OCI-LY7 (cell line): ENCODE data around the gene NTHL1. TPM values are rescaled to one million over a fixed set of nuclear protein-coding genes. Genes with fewer than 3 reads are reported as not detected.

ENCODE experiments used
- BruUV-seq: library from RNA; stranded (reverse); fragments of 400-500 nt; replicated peaks from 2 replicates; lab custom pipeline; 2021; lab: Mats Ljungman, UMichigan
- CTCF ChIA-PET: fragments of 300-600 bp; sonication (Branson Sonifier 250); formaldehyde crosslinking; loops from one replicate; lab custom pipeline; 2022; ENCODE audit warnings: antibody characterized with exemption; ENCODE audit not compliant: unreplicated experiment; lab: Charles Lee
- POLR2A ChIA-PET: fragments of 300-600 bp; sonication (Branson Sonifier 250); formaldehyde crosslinking; loops from one replicate; lab custom pipeline; 2022; ENCODE audit warnings: antibody characterized with exemption; lab: Charles Lee
- DNase-seq: peaks from one replicate; pipeline ENCODE4 v3.0.0-alpha.2; 2015; ENCODE audit warnings: low spot score
- H2AFZ ChIP-seq: fragments of 200-600 bp; sonication (generic), shearing (Covaris generic); 2 replicates; pipeline ENCODE4 v1.6.1; 2014; ENCODE audit warnings: mild to moderate bottlenecking, antibody characterized with exemption, low read length, moderate library complexity
- H3K27ac ChIP-seq: fragments of 200-600 bp; sonication (generic); 2 replicates; pipeline ENCODE4 v1.5.1; 2014; ENCODE audit warnings: mixed run types, low read depth, mild to moderate bottlenecking, moderate library complexity, low read length, inconsistent platforms; ENCODE audit not compliant: poor library complexity, severe bottlenecking
- H3K36me3 ChIP-seq: fragments of 200-600 bp; sonication (generic); 2 replicates; pipeline ENCODE4 v1.6.1; 2014; ENCODE audit warnings: mild to moderate bottlenecking, antibody characterized with exemption, low read length, moderate library complexity, mixed read lengths; ENCODE audit not compliant: insufficient read depth
- H3K4me1 ChIP-seq: fragments of 200-600 bp; sonication (generic); 2 replicates; pipeline ENCODE4 v1.5.1; 2014; ENCODE audit warnings: mild to moderate bottlenecking, low read length; ENCODE audit not compliant: insufficient read depth, poor library complexity, severe bottlenecking
- H3K4me2 ChIP-seq: fragments of 200-600 bp; sonication (generic); 2 replicates; pipeline ENCODE4 v1.6.1; 2014; ENCODE audit warnings: mild to moderate bottlenecking, low read length
- H3K4me3 ChIP-seq: fragments of 200-600 bp; sonication (generic); 2 replicates; pipeline ENCODE4 v1.5.1; 2014; ENCODE audit warnings: mild to moderate bottlenecking, low read depth, low read length; ENCODE audit not compliant: poor library complexity, severe bottlenecking
- H3K79me2 ChIP-seq: fragments of 200-600 bp; sonication (generic); 2 replicates; pipeline ENCODE4 v1.6.1; 2016; ENCODE audit warnings: low read depth, mild to moderate bottlenecking, low read length, moderate library complexity, mixed read lengths; ENCODE audit not compliant: insufficient read depth
- H3K9me2 ChIP-seq: fragments of 200-600 bp; sonication (generic); 2 replicates; pipeline ENCODE4 v1.6.1; 2016; ENCODE audit warnings: mild to moderate bottlenecking, low read length, mixed read lengths; ENCODE audit not compliant: insufficient read depth
- H3K9me3 ChIP-seq: fragments of 200-600 bp; sonication (generic); 2 replicates; pipeline ENCODE4 v1.6.1; 2014; ENCODE audit warnings: mild to moderate bottlenecking, mixed run types, low read length, mixed read lengths
- H4K20me1 ChIP-seq: fragments of 200-600 bp; sonication (generic); 2 replicates; pipeline ENCODE4 v1.6.1; 2014; ENCODE audit warnings: mild to moderate bottlenecking, antibody characterized with exemption, low read length, moderate library complexity, mixed read lengths; ENCODE audit not compliant: insufficient read depth
- EZH2phosphoT487 ChIP-seq: fragments of 200-600 bp; sonication (generic); IDR thresholded peaks from 2 replicates; pipeline ENCODE4 v1.6.1; 2018; ENCODE audit warnings: low read depth, borderline replicate concordance, mild to moderate bottlenecking, mixed run types, antibody characterized with exemption, low read length, moderate library complexity, mixed read lengths
- intact Hi-C: fragments of 100-400 bp; cut with micrococcal nuclease; formaldehyde crosslinking; loops from one replicate; pipeline ENCODE4 v1.10.0; 2022; ENCODE audit not compliant: unreplicated experiment
- total RNA-seq, 2 experiments: library from RNA; depleted of rRNA in 1 of 2; stranded (reverse); fragments of >200 nt in 1 of 2; shearing (Covaris generic) in 1 of 2; gene quantifications; 2 replicates each; pipeline ENCODE4 v1.2.3, GENCODE V29; 2014 to 2022
- TF ChIP-seq, protein P1 (sequence below): fragments of 200-600 bp; sonication (generic); conservative IDR thresholded peaks from 2 replicates; pipeline ENCODE4 v1.5.1; 2014; ENCODE audit warnings: mild to moderate bottlenecking, antibody characterized with exemption, low read length, moderate library complexity, mixed read lengths

NTHL1 gene
- total RNA-seq, 2 experiments from 2014 or later = 51.5 to 56.2 TPM

GRCh38 chr16:2053897-2054296 is 6.3 kb upstream of the NTHL1 start:
- TF ChIP-seq, protein P1, sequence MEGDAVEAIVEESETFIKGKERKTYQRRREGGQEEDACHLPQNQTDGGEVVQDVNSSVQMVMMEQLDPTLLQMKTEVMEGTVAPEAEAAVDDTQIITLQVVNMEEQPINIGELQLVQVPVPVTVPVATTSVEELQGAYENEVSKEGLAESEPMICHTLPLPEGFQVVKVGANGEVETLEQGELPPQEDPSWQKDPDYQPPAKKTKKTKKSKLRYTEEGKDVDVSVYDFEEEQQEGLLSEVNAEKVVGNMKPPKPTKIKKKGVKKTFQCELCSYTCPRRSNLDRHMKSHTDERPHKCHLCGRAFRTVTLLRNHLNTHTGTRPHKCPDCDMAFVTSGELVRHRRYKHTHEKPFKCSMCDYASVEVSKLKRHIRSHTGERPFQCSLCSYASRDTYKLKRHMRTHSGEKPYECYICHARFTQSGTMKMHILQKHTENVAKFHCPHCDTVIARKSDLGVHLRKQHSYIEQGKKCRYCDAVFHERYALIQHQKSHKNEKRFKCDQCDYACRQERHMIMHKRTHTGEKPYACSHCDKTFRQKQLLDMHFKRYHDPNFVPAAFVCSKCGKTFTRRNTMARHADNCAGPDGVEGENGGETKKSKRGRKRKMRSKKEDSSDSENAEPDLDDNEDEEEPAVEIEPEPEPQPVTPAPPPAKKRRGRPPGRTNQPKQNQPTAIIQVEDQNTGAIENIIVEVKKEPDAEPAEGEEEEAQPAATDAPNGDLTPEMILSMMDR = no peak
- no peak for TF ChIP-seq EZH2phosphoT487
- no peak overlapping the region for H3K4me3 ChIP-seq
- no peak for DNase-seq
- no peaks in the 10 kb centered on the region for H3K9me2 ChIP-seq
- H2AFZ ChIP-seq = no peak overlapping the region
- H3K4me1 ChIP-seq = peaks cover 3% of the 10 kb centered on the region
- ChIA-PET POLR2A (no interaction called here), CTCF (no interaction called here)
- peaks cover 3% of the 10 kb centered on the region; the same call in 1 of the 2 replicates for H3K79me2 ChIP-seq
- H3K9me3 ChIP-seq = no peaks in the 10 kb centered on the region
- H3K36me3 ChIP-seq = peaks cover 49% of the 10 kb centered on the region; the same call in 1 of the 2 replicates
- intact Hi-C loops = no loop called here
- no peaks in the 10 kb centered on the region for H4K20me1 ChIP-seq
- H3K4me2 ChIP-seq = no peak overlapping the region
- no peak overlapping the region for H3K27ac ChIP-seq
- BruUV-seq = no TSS peak

DNA sequence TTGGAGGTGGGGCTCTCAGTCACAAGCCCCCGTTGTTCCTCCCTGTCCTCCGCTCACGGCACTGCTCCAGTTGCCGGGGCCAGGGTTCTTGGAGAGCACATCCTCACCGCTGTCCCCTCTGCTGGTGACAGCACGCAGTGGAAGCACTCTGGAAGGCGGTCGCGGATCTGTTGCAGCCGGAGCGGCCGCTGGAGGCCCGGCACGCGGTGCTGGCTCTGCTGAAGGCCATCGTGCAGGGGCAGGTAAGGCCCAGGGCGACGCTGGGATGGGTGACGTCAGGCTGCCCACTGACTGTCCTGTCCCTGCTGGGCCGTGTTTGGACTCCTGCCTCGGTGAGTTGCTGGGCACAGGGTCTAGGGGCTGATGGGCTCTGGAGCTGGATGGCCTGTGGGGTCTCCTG is 5.6 kb upstream of the NTHL1 start:
- Histone ChIP-seq H3K4me3 (no peak overlapping the region), H3K9me2 (no peaks in the 10 kb centered on the region), H3K9me3 (no peaks in the 10 kb centered on the region), H3K79me2 (peaks cover 10% of the 10 kb centered on the region; the same call in 1 of the 2 replicates), H4K20me1 (no peaks in the 10 kb centered on the region; the same call in 1 of the 2 replicates), H3K27ac (no peak overlapping the region), H3K4me1 (peaks cover 9% of the 10 kb centered on the region), H3K4me2 (no peak overlapping the region), H3K36me3 (peaks cover 43% of the 10 kb centered on the region; the same call in 1 of the 2 replicates), H2AFZ (no peak overlapping the region)
- BruUV-seq = no TSS peak
- no peak for DNase-seq
- POLR2A ChIA-PET = no interaction called here
- intact Hi-C loops = no loop called here
- CTCF ChIA-PET = no interaction called here
- TF ChIP-seq EZH2phosphoT487 = no peak
- TF ChIP-seq, protein P1 = no peak

DNA sequence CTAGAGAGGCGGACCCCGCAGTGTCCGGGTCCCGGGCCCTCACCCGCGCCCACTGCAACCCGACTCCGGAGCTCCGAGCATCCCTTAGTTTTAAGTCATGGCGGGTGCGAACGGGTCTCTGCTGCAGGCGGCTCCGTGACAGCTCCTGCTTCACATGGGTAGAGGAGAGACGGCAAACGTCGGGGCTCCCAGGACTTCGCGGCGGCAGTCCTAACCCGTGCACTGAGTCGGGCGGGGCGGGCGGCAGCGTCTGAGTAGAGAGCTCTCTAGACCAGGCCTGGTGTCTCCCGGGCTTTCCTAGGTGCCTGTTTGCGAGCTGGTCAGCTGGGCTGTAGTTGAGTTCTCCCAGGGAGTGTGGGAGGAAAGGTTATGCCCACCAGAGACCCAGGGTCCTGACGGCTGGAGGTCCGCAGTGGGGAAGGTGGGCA is 496 bp upstream of the NTHL1 start:
- H3K4me2 ChIP-seq = peak overlapping the region; percentile 94
- H3K4me1 ChIP-seq = peaks cover 20% of the 10 kb centered on the region
- no peaks in the 10 kb centered on the region for H3K9me2 ChIP-seq
- TF ChIP-seq, protein P1 = no peak
- TF ChIP-seq EZH2phosphoT487 = no peak
- ChIA-PET CTCF (no interaction called here), POLR2A (interaction anchor here (1.0 kb wide), 1 partner anchor 106 kb away, joined by 3 read pairs; no protein-coding TSS in a partner anchor)
- no peak overlapping the region for H3K27ac ChIP-seq
- peak overlapping the region; percentile 99 for H3K4me3 ChIP-seq
- H3K36me3 ChIP-seq = peaks cover 31% of the 10 kb centered on the region; the same call in 1 of the 2 replicates
- H2AFZ ChIP-seq = peak overlapping the region; percentile 79
- DNase-seq = no peak
- BruUV-seq = TSS peak; percentile 72
- H4K20me1 ChIP-seq = no peaks in the 10 kb centered on the region; the same call in 1 of the 2 replicates
- no peaks in the 10 kb centered on the region for H3K9me3 ChIP-seq
- peaks cover 12% of the 10 kb centered on the region; the same call in 1 of the 2 replicates for H3K79me2 ChIP-seq
- intact Hi-C loops = no loop called here
